K562 (cell line): ENCODE results near the gene ABHD4.

ENCODE experiments used
- CREB1 ChIP-seq, 2 experiments: sonication (generic) in 1 of 2; formaldehyde crosslinking in 1 of 2; IDR thresholded peaks; 2 replicates each; pipeline versions ENCODE4 v1.6.1 to v1.8.0; 2012 to 2022; ENCODE audit warnings: inconsistent platforms in 1 of 2, mild to moderate bottlenecking in 1 of 2, missing genetic modification reagents in 1 of 2, moderate library complexity in 1 of 2
- E2F8 ChIP-seq: fragments of 450-650 bp; IDR thresholded peaks from 2 replicates; pipeline ENCODE4 v1.7.1; 2018; ENCODE audit warnings: mild to moderate bottlenecking, low read depth; ENCODE audit not compliant: partially characterized antibody
- GTF3C2 ChIP-seq: IDR thresholded peaks from 3 replicates; pipeline ENCODE4 v1.6.1; 2011; ENCODE audit warnings: borderline replicate concordance, mild to moderate bottlenecking, moderate library complexity; ENCODE audit not compliant: insufficient read length; ENCODE audit errors: extremely low read depth
- HNRNPLL ChIP-seq: fragments of 200-400 bp; formaldehyde crosslinking; IDR thresholded peaks from 2 replicates; pipeline ENCODE4 v1.6.1; 2017; ENCODE audit warnings: low read length, low read depth, mild to moderate bottlenecking; ENCODE audit not compliant: poor library complexity, severe bottlenecking
- KLF16 ChIP-seq: IDR thresholded peaks from 2 replicates; pipeline ENCODE4 v1.6.1; 2016; ENCODE audit warnings: antibody characterized with exemption
- RFX5 ChIP-seq: IDR thresholded peaks from 2 replicates; pipeline ENCODE4 v1.6.1; 2011; ENCODE audit warnings: low read depth, mild to moderate bottlenecking, improper control_type of control experiment, low read length
- SMARCC2 ChIP-seq: fragments of 450-650 bp; IDR thresholded peaks from 2 replicates; pipeline ENCODE4 v1.6.1; 2017; ENCODE audit warnings: antibody characterized with exemption, moderate library complexity, mild to moderate bottlenecking, low read depth
- SOX6 ChIP-seq: fragments of 450-650 bp; IDR thresholded peaks from 2 replicates; pipeline ENCODE4 v1.6.1; 2014; ENCODE audit warnings: mild to moderate bottlenecking
- SPI1 ChIP-seq: IDR thresholded peaks from 2 replicates; pipeline ENCODE4 v1.6.1; 2011; ENCODE audit warnings: low read depth, low read length, control low read depth, borderline replicate concordance
- TAF15 ChIP-seq: fragments of 200-400 bp; formaldehyde crosslinking; IDR thresholded peaks from 2 replicates; pipeline ENCODE4 v1.6.1; 2017; ENCODE audit warnings: mild to moderate bottlenecking, low read depth, low read length, moderate library complexity
- TBP ChIP-seq: optimal IDR thresholded peaks from 2 replicates; pipeline ENCODE3; 2011; ENCODE audit warnings: low read depth, low read length, improper control_type of control experiment

GRCh38 chr14:22630066-22630465 is 32.0 kb downstream of the ABHD4 start:
- no peak for TF ChIP-seq TAF15
- TF ChIP-seq RFX5 = no peak
- no peak for TF ChIP-seq CREB1 (IDR thresholded peaks at IDR 0.05)
- TF ChIP-seq CREB1 (CRISPR knock-in tag; IDR thresholded peaks at IDR 0.05) = no peak
- TF ChIP-seq E2F8 = no peak
- no peak for TF ChIP-seq KLF16
- TF ChIP-seq TBP = no peak
- no peak for TF ChIP-seq SOX6
- TF ChIP-seq GTF3C2 = no peak
- no peak for TF ChIP-seq SPI1
- TF ChIP-seq SMARCC2 = no peak
- no peak for TF ChIP-seq HNRNPLL
